ENCODE results near the gene JAG2.

DNA sequence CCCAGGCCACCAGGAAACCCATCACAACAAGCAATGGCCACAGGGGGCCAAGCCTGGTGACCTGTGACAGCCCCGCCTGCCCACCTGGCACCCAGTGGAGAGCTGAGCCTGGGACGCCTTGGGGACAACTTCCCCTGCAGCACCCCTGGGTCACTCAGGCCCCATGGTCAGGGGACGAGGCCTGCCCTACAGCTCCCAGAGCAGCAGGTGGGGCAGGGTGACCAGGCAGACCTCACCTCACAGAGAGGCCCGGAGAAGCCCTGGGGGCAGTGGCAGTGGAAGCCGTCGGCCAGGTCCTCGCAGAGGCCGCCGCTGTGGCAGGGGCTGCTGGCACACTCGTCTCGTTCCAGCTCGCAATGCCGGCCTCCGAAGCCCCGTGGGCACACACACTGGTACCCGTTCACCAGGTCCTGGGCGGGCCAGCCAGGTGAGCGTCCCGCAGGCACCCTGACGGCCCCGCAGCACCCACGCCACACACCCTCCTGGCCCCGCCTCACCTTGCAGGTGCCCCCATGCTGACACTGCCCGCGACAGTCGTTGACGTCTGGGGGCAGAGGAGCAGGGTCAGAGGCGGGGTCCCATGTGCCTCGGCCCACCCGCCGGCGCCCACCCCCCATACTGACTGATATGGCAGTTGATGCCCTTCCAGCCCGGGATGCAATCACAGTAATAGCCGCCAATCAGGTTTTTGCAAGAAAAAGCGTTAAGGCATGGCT, 18.1 kb downstream of the JAG2 start:
- TF ChIP-seq, protein P1, sequence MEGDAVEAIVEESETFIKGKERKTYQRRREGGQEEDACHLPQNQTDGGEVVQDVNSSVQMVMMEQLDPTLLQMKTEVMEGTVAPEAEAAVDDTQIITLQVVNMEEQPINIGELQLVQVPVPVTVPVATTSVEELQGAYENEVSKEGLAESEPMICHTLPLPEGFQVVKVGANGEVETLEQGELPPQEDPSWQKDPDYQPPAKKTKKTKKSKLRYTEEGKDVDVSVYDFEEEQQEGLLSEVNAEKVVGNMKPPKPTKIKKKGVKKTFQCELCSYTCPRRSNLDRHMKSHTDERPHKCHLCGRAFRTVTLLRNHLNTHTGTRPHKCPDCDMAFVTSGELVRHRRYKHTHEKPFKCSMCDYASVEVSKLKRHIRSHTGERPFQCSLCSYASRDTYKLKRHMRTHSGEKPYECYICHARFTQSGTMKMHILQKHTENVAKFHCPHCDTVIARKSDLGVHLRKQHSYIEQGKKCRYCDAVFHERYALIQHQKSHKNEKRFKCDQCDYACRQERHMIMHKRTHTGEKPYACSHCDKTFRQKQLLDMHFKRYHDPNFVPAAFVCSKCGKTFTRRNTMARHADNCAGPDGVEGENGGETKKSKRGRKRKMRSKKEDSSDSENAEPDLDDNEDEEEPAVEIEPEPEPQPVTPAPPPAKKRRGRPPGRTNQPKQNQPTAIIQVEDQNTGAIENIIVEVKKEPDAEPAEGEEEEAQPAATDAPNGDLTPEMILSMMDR (IDR thresholded peaks at IDR 0.05) = no peak
- TF ChIP-seq POLR2AphosphoS5 (IDR thresholded peaks at IDR 0.05; ENCODE audit: low read depth, low read length) = no peak
- TF ChIP-seq TCF7L2 (IDR thresholded peaks at IDR 0.05; ENCODE audit: low read depth, low read length) = no peak

All from Panc1 (cell line).